Heart right ventricle (tissue), 16 donors: ENCODE results near the gene CA5B. TPM values are rescaled to one million over a fixed set of nuclear protein-coding genes. Genes with fewer than 3 reads are reported as not detected.
A peak's percentile ranks its signal among the peaks of the same experiment; 100 is the strongest.
"Not testable (repeated sequence)": the region's sequence is repeated elsewhere in the genome, so short reads cannot be mapped to it uniquely, and the experiment has no call there.

Experiments used
- ATAC-seq, 8 donors: fragments of 200-7000 bp; cut with Tn5 transposase; one replicate each; pipeline ENCODE4 v1.9.1; 2020; ENCODE audit warnings: mild to moderate bottlenecking in 8 of 8, moderate library complexity in 8 of 8, moderate number of reproducible peaks in 1 of 8
- DNase-seq, 2 donors: peaks; one replicate each; pipeline ENCODE4 v3.0.0-alpha.2; 2020
- H3K27ac ChIP-seq, 10 donors: fragments of 200-600 bp; sonication (generic) in 2 of 10; one replicate each; pipeline versions ENCODE4 v1.5.0 to v1.8.0; 2020 to 2022; ENCODE audit warnings: mild to moderate bottlenecking in 3 of 10
- H3K27me3 ChIP-seq, 7 donors: fragments of 200-600 bp; one replicate each; pipeline ENCODE4 v1.8.0; 2021 to 2022; ENCODE audit warnings: mild to moderate bottlenecking in 2 of 7
- H3K36me3 ChIP-seq, 9 donors: fragments of 200-600 bp; sonication (generic) in 1 of 9; one replicate each; pipeline versions ENCODE4 v1.5.0 to v1.8.0; 2020 to 2022; ENCODE audit warnings: mild to moderate bottlenecking in 2 of 9
- H3K4me1 ChIP-seq, 9 donors: fragments of 200-600 bp; sonication (generic) in 1 of 9; one replicate each; pipeline versions ENCODE4 v1.5.0 to v1.8.0; 2020 to 2022; ENCODE audit warnings: mild to moderate bottlenecking in 4 of 9
- H3K4me3 ChIP-seq, 10 donors: fragments of 200-600 bp; sonication (generic) in 2 of 10; one replicate each; pipeline versions ENCODE4 v1.5.0 to v1.8.0; 2020 to 2022; ENCODE audit warnings: mild to moderate bottlenecking in 7 of 10, moderate library complexity in 2 of 10
- H3K9me3 ChIP-seq, 11 donors: fragments of 200-600 bp in 10 of 11; sonication (generic) in 2 of 11; one replicate each; pipeline versions ENCODE4 v1.5.0 to v1.8.0; 2013 to 2022; ENCODE audit warnings: mild to moderate bottlenecking in 2 of 11, control low read depth in 1 of 11, moderate library complexity in 1 of 11
- CTCF ChIP-seq, 9 donors: fragments of 200-600 bp; sonication (generic) in 2 of 9; IDR thresholded peaks; one replicate each; pipeline versions ENCODE4 v1.5.0 to v1.8.0; 2021 to 2022; ENCODE audit warnings: antibody characterized with exemption in 9 of 9, mild to moderate bottlenecking in 5 of 9, moderate library complexity in 1 of 9
- WGBS, 2 donors: extraction: QIAGEN DNeasy Blood & Tissue Kit; methylation state at CpG; one replicate each; pipeline ENCODE4 v1.1.7; 2013; ENCODE audit warnings: inconsistent platforms in 1 of 2; 5-methylcytosine and 5-hydroxymethylcytosine counted together
- intact Hi-C, 10 donors: fragments of 100-400 bp; cut with DNase I; formaldehyde crosslinking; loops; one replicate each; pipeline versions ENCODE4 v1.11.1 to v1.14.2; 2022
- polyA plus RNA-seq, 2 donors: library from polyadenylated mRNA; stranded (reverse); fragments of 200-250 nt; gene quantifications; one replicate each; pipeline ENCODE4 v1.2.3, GENCODE V29; 2013
- total RNA-seq, 10 donors: library from RNA; stranded (reverse); fragmentation: NEBNext Ultra II Directional in 3 of 10; extraction: Animal tissue kit (Norgen Biotek cat#: 25700) in 3 of 10; gene quantifications; one replicate each; pipeline versions ENCODE4 v1.2.1 to v1.2.4, GENCODE V29; 2021 to 2023
- donor health status: Arrhythmogenic right ventricular cardiomyopathy.
- donor health status: ischemic (EF 13 %, LVEDD 7.1; RV severe dilation, severe dysfunction).
- donor health status: healthy with polysubstance abuse.
- donor health status: DM: no; HTN: yes; CAD: no.
- donor health status: DM: no; HTN: no; CAD: no.
- donor health status: ischemic (EF 25% LVEDD 6.9; RV normal size, moderate dysfunction).
- donor health status: ischemic (EF 25% LVEDD 5.7; RV mildly dilated, moderate dysfunction).
- donor health status: healthy.
- donor health status: DM: yes; HTN: yes; CAD: no.
- donor health status: Ischemic cardiomyopathy.
- donor health status: ischemic (EF 35%, LVEDD 5.7; RV mildly dilated, moderate dysfunction).
- donor health status: nonischemic (EF 11% LVEDD 7.7; RV severe dilation, severe dysfunction).
- donor health status: DM: yes; HTN: yes; CAD: no.
- donor health status: PGD.
- donor health status: ischemic (EF 29% LVEDD 5.4; RV normal size, mild dysfunction).
- donor health status: nonischemic (EF 23%, LVEDD 6.1; RV moderate dilation, normal function).

Gene CA5B
- total and polyA plus RNA-seq, 12 donors, result 0.77 to 4.9 (median 3.2) TPM

- no peak for TF ChIP-seq CTCF (IDR thresholded peaks at IDR 0.05)
- Histone ChIP-seq H3K36me3 (peaks cover 0 to 29% (median 0%) of the 10 kb centered on the region in 9 donors), H3K9me3 (no peaks in the 10 kb centered on the region), H3K27me3 (no peaks in the 10 kb centered on the region), H3K4me3 (no peak overlapping the region), H3K4me1 (no peaks in the 10 kb centered on the region), H3K27ac (no peak overlapping the region)
- WGBS, 2 donors, result 97 to 98% methylated on average over 36 to 40 of the region's 40 CpGs
- ATAC-seq (peak in 3 of 8 donors; percentile 6 to 70 (median 28)), DNase-seq (no peak)
- intact Hi-C loops, result no loop called here
Observed at GRCh38 chrX:15702488-15703371, 35.3 kb upstream of the CA5B start.

GRCh38 chrX:15703809-15704208 is 34.3 kb upstream of the CA5B start:
- peaks cover 0 to 29% (median 0%) of the 10 kb centered on the region in 9 donors for H3K36me3 ChIP-seq
- H3K4me1 ChIP-seq, DNase-seq, intact Hi-C loops, H3K4me3 ChIP-seq, H3K27me3 ChIP-seq, H3K27ac ChIP-seq, H3K9me3 ChIP-seq: not testable (repeated sequence)
- WGBS, 2 donors, result no CpG with 5 or more reads among the region's 5 CpGs
- peak in 6 of 8 donors; percentile 46 to 83 (median 70) for ATAC-seq

- H3K27ac ChIP-seq, H3K27me3 ChIP-seq, H3K9me3 ChIP-seq, H3K4me1 ChIP-seq, H3K4me3 ChIP-seq, DNase-seq, intact Hi-C loops: not testable (repeated sequence)
- WGBS, 2 donors, result 58 to 66% methylated on average over 5 of the region's 8 CpGs
- ATAC-seq, result peak in 2 of 8 donors; percentile 62 to 67
- peaks cover 0 to 29% (median 0%) of the 10 kb centered on the region in 9 donors for H3K36me3 ChIP-seq
Observed at GRCh38 chrX:15704273-15704672, 33.8 kb upstream of the CA5B start.

- no peak for TF ChIP-seq CTCF (IDR thresholded peaks at IDR 0.05)
- DNase-seq, result peak; percentile 15 to 30
Observed at GRCh38 chrX:15714529-15714928, 23.5 kb upstream of the CA5B start.

GRCh38 chrX:15718283-15718970 is 19.6 kb upstream of the CA5B start:
- ATAC-seq (no peak), DNase-seq (no peak)
- no peaks in the 10 kb centered on the region for H3K9me3 ChIP-seq
- TF ChIP-seq CTCF (IDR thresholded peaks at IDR 0.05), result no peak
- intact Hi-C loops, result no loop called here
- WGBS, 2 donors, result 86 to 87% methylated on average over 9 of the region's 9 CpGs
- no peaks in the 10 kb centered on the region for H3K27me3 ChIP-seq
- H3K4me3 ChIP-seq, result no peak overlapping the region
- no peak overlapping the region for H3K27ac ChIP-seq
- H3K36me3 ChIP-seq, result no peaks in the 10 kb centered on the region
- peaks cover 0 to 9% (median 0%) of the 10 kb centered on the region in 9 donors for H3K4me1 ChIP-seq

More at GRCh38 chrX:15714529-15714928, 23.5 kb upstream of the CA5B start:
- H3K4me1 ChIP-seq, result peaks cover 0 to 9% (median 0%) of the 10 kb centered on the region in 9 donors
- H3K36me3 ChIP-seq, result no peaks in the 10 kb centered on the region
- intact Hi-C loops, result no loop called here
- H3K27ac ChIP-seq, result no peak overlapping the region
- 38 to 71% methylated on average over 1 of the region's 1 CpG for WGBS, 2 donors
- ATAC-seq, result peak in 3 of 8 donors; percentile 71 to 85 (median 74)
- H3K9me3 ChIP-seq, result no peaks in the 10 kb centered on the region
- H3K4me3 ChIP-seq, result no peak overlapping the region
- H3K27me3 ChIP-seq, result no peaks in the 10 kb centered on the region
